ENCODE data around the gene RACK1.
A peak's percentile ranks its signal among the peaks of the same experiment; 100 is the strongest.
"Not testable (repeated sequence)": the region's sequence is repeated elsewhere in the genome, so short reads cannot be mapped to it uniquely, and the experiment has no call there.

The RACK1 gene

GRCh38 chr5:181215997-181216989 lies 27.4 kb downstream of the RACK1 start:
- DNase-seq (ENCODE audit: low read depth in 3 of 3), result no peak

GRCh38 chr5:181214249-181214648 lies 29.5 kb downstream of the RACK1 start:
- not testable (repeated sequence) for DNase-seq (ENCODE audit: low read depth in 3 of 3)

DNA sequence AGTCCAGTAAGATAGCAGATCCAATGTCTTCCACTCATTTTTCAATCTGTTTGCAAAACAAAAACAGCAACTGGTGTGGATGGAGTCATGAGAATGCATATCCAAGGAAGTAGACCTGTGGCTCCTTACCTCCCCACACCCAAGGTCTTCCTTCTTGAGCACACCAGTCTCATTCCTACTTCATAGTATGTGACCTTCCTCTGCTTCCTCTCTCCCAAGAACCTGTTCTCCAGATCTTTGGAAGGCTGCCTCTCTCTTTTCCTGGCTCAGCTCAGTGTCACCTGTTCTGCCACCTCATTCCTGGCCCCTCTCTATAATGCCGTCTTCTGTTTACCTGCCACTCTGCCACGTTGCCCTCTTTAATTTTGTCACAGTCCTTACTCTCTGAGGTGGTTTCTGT lies 30.8 kb downstream of the RACK1 start:
- DNase-seq (ENCODE audit: low read depth in 3 of 3), result no peak

- no peak for DNase-seq (ENCODE audit: low read depth in 3 of 3)
These were observed 31.6 kb downstream of the RACK1 start for GRCh38 chr5:181212080-181212479.

- no peak for DNase-seq (ENCODE audit: low read depth in 3 of 3)
These were observed 32.5 kb downstream of the RACK1 start for GRCh38 chr5:181211208-181211607.

GRCh38 chr5:181210698-181211097 lies 33.0 kb downstream of the RACK1 start:
- not testable (repeated sequence) for DNase-seq (ENCODE audit: low read depth in 3 of 3)

DNA sequence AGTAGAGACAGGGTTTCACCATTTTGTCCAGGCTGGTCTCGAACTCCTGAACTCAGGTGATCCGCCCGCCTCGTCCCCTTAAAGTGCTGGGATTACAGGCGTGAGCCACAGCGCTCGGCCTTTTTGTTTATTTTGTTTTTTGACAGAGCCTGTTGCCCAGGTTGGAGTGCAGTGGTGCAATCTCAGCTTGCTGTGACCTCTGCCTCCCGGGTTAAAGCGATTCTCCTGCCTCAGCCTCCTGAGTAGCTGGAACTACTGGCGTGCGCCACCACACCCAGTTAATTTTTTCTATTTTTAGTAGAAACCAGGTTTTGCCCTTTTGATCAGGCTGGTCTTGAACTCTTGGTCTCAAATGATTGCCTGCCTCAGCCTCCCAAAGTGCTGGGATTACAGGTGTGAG lies 33.6 kb downstream of the RACK1 start:
- DNase-seq (ENCODE audit: low read depth in 3 of 3), result not testable (repeated sequence)

DNA sequence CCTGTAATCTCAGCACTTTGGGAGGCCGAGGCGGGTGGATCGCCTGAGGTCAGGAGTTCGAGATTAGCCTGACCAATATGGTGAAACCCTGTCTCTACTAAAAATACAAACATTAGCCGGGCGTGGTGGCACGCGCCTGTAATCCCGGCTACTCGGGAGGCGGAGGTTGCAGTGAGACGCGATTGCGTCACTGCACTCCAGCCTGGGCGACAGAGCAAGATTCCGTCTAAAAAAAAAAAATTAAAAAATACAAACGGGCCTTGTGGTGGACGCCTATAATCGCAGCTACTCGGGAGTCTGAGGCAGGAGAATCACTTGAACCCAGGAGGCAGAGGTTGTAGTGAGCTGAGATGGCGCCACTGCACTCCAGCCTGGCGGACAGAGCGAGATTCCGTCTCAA lies 34.7 kb downstream of the RACK1 start:
- not testable (repeated sequence) for DNase-seq (ENCODE audit: low read depth in 3 of 3)

DNA sequence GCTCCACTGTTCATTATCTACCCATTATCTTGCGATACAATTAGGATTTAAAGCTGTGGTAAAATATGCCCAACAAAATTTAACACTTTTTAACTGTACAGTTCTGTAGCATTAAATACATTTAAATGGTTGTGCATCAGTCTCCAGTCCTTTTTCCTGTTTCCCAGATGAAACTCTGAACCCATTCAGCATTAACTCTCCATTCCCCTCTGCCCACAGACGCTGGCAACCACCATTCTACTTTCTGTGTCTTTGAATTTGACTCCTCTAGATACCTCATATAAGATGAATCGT lies 35.8 kb downstream of the RACK1 start:
- no peak for DNase-seq (ENCODE audit: low read depth in 3 of 3)

DNA sequence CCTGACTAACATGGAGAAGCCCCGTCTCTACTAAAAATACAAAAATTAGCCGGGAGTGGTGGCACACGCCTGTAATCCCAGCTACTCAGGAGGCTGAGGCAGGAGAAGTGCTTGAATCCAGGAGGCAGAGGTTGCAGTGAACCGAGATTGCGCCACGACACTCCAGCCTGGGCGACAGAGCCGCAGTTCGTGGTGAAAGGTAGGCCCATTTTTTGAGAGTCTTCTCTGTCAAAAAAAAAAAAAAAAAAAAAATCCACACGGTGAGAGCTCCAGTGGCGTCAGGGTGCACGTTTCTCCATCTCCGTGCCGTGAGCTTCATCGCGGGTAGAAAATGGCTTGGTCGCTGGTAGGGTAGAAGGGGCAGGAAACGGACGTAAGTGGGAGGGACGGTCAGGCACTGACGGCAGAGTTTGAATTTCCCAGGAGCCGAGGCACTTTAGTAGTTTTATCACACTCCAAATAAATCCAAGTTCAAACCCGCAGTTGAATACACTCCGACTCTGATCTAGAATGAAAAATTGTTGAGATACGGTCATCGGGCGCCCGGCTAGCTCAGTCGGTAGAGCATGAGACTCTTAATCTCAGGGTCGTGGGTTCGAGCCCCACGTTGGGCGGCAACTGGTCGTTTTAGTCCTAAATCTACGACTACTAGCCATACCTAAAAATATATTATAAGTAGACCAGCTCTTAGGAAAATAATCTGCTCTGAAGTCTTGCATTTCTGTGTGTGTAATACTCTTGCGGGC lies 36.3 kb downstream of the RACK1 start:
- DNase-seq (ENCODE audit: low read depth in 3 of 3), result peak; percentile 74 to 94 (median 78)

DNA sequence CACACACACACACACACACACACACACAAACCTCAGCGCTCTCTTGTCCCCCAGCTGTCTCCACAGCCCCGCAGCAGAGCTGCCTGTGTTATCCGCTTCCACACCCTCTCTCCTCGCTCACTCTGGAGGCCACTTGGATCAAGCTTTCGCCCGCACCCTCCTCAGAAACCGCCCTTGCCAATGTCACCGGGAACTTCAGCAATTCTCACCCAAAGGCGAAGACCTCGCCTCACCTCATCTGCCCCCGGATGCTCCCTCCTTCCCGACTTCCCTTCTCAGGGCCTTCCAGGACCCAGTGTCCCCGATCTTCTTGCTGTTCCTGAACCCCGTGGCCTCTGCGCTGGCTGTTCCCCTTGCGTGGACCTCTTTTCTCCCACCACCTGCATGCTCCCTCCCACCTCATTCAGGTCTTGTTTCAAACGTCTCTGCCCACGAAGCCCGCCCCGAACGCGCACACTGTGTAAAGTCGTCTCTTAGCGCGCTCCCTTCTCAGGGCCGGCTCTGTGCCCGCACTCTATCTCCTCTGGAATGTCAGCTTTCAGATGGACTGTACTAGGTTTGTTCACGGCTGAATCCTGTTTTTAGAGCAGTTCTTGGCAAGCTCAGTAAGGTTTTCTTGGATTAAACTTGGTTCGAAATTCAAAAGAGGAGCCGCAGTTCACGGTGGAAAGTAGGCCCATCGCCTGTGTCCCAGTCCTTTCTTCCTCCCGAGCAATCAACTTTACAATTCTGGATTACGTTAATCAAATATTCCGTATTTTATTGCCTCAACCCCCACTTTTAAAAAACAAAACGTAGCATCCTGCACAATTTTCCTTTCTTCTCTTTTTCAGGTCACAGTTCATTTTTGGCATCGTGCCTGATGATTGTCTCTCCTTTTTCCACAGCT lies 37.7 kb downstream of the RACK1 start:
- peak in 1 of 3 experiments; percentile 17 for DNase-seq (ENCODE audit: low read depth in 3 of 3)

- DNase-seq (ENCODE audit: low read depth in 3 of 3), result peak in 1 of 3 experiments; percentile 20
These were observed 38.6 kb downstream of the RACK1 start, which contains the start of gene TRIM7 for GRCh38 chr5:181204826-181205760. Gene TRIM7, minus strand, starts transcription at chr5:181205196. Its CDS starts 86 bp downstream, at chr5:181205110.

GRCh38 chr5:181204113-181204825 lies 39.4 kb downstream of the RACK1 start:
- DNase-seq (ENCODE audit: low read depth in 3 of 3), result no peak

DNA sequence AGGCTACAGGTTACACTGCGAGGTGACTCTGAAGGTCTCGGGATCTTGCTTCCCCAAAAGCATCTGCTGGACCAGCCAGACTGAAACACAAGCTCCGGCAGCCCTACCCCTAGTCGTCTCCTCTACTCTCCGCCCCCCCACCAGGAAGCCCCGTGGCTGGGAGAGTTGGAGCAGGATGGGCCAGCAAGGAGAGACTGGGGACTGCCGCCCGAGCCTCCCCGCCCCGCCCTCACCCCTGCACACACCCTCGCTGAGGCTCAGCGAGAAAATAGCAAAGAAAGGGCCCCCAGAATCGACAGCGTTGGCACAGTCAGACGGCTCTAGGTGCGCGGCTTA lies 40.0 kb downstream of the RACK1 start:
- no peak for DNase-seq (ENCODE audit: low read depth in 3 of 3)

DNA sequence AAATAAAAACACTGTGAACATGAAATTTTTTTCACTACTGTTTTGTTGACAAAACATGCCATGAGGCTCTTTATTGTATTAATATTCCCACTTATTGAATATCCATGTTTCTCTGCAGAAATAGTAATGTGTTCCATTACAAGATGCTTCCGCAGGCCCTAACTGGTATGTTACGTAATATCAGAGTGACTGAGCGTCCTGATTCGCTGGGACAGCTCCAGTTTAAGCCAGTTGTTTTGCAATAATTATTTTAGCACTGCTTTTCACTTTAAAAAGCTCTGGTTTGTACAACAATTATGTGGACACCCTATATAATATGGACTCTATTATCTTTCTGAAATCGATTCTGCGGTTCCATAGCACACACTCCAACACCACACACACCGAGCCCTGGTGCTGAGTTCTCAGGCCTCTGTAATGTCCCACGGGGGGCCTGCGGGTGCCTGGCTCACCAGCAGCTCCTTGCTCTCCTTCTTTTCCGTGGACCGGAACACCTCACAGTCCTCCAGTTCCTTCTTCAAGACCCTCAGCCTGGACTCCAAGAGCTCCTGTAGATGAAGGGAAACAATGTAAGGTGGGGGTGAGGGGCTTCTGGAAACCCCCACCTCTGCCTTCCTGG lies 40.5 kb downstream of the RACK1 start:
- DNase-seq (ENCODE audit: low read depth in 3 of 3), result no peak

DNA sequence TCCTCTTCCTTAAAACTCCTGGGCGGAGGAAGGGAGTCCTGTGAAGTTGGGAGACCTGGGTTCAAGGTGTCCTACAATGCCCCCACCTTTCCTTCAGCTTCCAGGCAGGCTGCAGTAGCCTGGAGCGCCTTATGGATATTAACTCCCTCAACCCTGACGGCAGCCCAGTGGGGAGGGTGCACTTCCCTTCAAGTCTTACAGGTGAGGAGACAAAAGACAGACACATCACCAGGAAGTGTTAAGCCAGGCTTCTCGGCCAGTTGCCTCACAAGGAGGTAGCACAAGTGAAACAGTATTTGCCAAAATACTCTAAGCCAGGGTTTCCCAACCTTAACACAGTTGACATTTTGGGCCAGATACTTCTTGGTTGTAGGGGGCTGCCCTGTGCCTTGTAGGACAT lies 42.9 kb downstream of the RACK1 start:
- DNase-seq (ENCODE audit: low read depth in 3 of 3), result no peak

DNA sequence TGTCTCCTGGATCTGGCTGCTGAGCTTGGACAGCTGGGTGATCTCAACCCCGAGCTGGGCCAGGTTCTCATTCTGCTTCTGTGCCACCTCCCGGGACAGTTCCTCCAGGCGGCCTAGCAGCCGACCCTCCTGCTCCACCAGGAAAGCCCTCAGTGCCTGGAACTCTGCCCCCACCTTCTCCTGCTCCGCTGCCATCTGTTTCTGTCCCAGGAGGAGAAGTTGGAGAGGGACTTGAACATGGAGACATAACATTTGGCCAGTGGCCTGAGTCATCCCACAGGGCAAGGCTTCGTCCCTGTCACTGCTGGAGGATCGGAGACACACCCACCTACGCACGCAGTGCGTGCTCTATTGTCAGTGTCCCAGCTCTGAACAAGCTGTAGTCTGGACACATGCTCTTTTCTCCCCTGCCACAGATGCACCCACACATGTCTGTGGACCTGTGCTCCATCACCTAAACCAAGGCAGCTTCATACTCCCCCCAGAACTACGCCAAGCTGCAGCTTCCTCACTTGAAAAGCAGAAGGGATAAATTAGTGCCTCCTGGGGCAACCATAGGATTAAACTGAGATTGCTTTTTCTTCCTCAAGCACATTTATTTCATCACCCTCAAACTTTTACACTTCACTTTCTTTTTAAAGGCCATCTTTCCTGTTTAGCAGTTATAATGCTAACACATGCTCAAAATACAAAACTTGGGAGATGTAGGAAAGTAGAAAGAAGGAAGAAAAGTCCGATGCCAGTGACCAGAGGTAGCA lies 43.6 kb downstream of the RACK1 start:
- DNase-seq (ENCODE audit: low read depth in 3 of 3), result no peak

GRCh38 chr5:181198905-181199519 lies 44.7 kb downstream of the RACK1 start:
- no peak for DNase-seq (ENCODE audit: low read depth in 3 of 3)

All from stimulated activated CD4-positive, alpha-beta T cell treated with anti-CD3 and anti-CD28 coated beads, TNF-alpha, amount 100 ng/mL, for 4 hours (primary cell).